Activated naive CD4-positive, alpha-beta T cell treated with anti-CD3 and anti-CD28 coated beads, Interleukin-2, amount 10 ng/mL, durations not matched to agents 7 days and 5 days (primary cell): ENCODE data around the gene ABCC9.
"Not testable (repeated sequence)": the region's sequence is repeated elsewhere in the genome, so short reads cannot be mapped to it uniquely, and the experiment has no call there.

Experiments used
- CTCF ChIA-PET: fragments of 350-600 bp; sonication (Branson Sonifier 250); formaldehyde crosslinking; loops from one replicate; lab custom pipeline; 2021; ENCODE audit warnings: antibody characterized with exemption; lab: Charles Lee
- DNase-seq: peaks from one replicate; pipeline ENCODE4 v3.0.0-alpha.2; 2020
- H3K27ac Mint-ChIP-seq: one replicate; pipeline ENCODE4 v1.8.0; 2021; ENCODE audit warnings: mild to moderate bottlenecking, moderate library complexity, mixed read lengths
- H3K27me3 Mint-ChIP-seq: one replicate; pipeline ENCODE4 v1.8.0; 2021; ENCODE audit warnings: mild to moderate bottlenecking, mixed read lengths
- H3K36me3 Mint-ChIP-seq: one replicate; pipeline ENCODE4 v1.8.0; 2021; ENCODE audit warnings: mixed read lengths
- H3K4me1 Mint-ChIP-seq: one replicate; pipeline ENCODE4 v1.8.0; 2021; ENCODE audit warnings: mixed read lengths
- H3K4me3 Mint-ChIP-seq: one replicate; pipeline ENCODE4 v1.8.0; 2021; ENCODE audit warnings: mild to moderate bottlenecking, moderate library complexity, mixed read lengths
- H3K9me3 Mint-ChIP-seq: one replicate; pipeline ENCODE4 v1.8.0; 2021; ENCODE audit warnings: mixed read lengths

Gene ABCC9

GRCh38 chr12:21912318-21912717 lies 28.9 kb downstream of the ABCC9 start:
- no peaks in the 10 kb centered on the region for H3K36me3 Mint-ChIP-seq
- DNase-seq = no peak
- no peak overlapping the region for H3K4me3 Mint-ChIP-seq
- no peaks in the 10 kb centered on the region for H3K9me3 Mint-ChIP-seq
- no peak overlapping the region for H3K27ac Mint-ChIP-seq
- CTCF ChIA-PET = no interaction called here
- H3K4me1 Mint-ChIP-seq = no peaks in the 10 kb centered on the region
- no peaks in the 10 kb centered on the region for H3K27me3 Mint-ChIP-seq

GRCh38 chr12:21911832-21912231 lies 29.4 kb downstream of the ABCC9 start:
- Mint-ChIP-seq H3K27ac (no peak overlapping the region), H3K4me3 (no peak overlapping the region), H3K36me3 (no peaks in the 10 kb centered on the region), H3K9me3 (no peaks in the 10 kb centered on the region), H3K4me1 (no peaks in the 10 kb centered on the region), H3K27me3 (no peaks in the 10 kb centered on the region)
- DNase-seq = no peak
- CTCF ChIA-PET = no interaction called here

DNA sequence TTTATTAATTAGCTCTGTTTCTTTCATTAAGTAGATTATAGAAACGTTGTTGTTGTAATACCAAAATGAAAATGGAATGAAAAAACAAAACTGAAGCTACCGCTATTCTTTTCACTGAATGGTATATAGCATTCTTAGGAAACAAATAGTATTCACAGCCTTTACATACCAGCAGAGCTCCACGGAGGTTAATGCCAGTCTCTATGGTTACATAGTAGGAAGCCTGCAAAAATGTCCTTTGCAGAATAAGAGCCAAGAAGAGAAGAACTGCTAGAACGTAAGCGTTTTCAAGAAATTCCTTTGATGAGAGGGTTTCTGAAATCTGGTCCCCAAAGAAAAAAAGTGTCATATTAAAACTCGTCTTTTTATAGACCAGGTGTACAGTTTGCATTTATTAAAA lies 30.6 kb downstream of the ABCC9 start:
- CTCF ChIA-PET = no interaction called here
- Mint-ChIP-seq H3K27me3 (no peaks in the 10 kb centered on the region), H3K4me1 (no peaks in the 10 kb centered on the region), H3K36me3 (no peaks in the 10 kb centered on the region), H3K27ac (no peak overlapping the region), H3K9me3 (no peaks in the 10 kb centered on the region), H3K4me3 (no peak overlapping the region)
- DNase-seq = no peak

DNA sequence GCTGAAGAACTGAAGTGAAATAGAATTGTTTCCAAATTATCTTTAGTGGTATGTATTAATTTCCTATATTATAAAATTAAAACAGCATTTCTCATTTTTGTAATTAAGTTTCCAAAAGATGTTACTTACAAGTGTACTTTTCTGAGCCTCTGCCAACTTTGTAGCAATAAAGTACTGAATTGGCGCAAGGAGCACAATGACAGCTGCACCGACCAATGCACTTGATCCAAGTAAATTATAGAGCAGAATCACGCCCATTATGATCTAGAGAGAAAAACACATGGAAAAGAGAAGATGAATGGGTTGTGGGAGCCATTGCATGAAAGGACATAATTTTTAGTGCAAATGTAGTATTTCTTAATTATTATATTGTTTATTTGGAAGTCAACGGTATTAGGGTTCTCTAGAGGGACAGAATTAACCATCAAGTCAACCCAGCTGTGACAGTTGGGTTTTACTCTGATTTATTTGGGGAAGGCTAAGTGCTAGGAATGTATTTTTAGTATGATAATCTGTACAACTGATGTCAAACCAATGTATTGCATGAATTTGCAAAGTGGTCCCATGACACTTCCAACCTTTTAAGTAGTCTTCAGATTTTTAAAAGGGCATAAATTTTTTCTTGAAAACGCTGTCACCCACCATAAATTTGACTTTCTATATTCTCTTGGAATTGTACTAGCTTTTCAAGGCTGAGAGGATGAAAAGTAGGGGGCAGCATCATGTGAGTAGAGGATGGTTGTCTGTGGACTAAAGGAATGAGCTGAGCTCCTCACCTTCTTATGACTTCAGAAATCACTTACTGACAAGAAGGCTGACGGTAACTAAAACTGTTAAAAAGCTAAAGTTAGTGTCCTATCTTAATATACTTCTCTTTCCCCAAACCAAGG lies 33.0 kb downstream of the ABCC9 start:
- no peak overlapping the region for H3K27ac Mint-ChIP-seq
- no peaks in the 10 kb centered on the region for H3K4me1 Mint-ChIP-seq
- no peaks in the 10 kb centered on the region for H3K9me3 Mint-ChIP-seq
- H3K4me3 Mint-ChIP-seq = no peak overlapping the region
- CTCF ChIA-PET = no interaction called here
- no peaks in the 10 kb centered on the region for H3K36me3 Mint-ChIP-seq
- DNase-seq = no peak
- H3K27me3 Mint-ChIP-seq = no peaks in the 10 kb centered on the region

DNA sequence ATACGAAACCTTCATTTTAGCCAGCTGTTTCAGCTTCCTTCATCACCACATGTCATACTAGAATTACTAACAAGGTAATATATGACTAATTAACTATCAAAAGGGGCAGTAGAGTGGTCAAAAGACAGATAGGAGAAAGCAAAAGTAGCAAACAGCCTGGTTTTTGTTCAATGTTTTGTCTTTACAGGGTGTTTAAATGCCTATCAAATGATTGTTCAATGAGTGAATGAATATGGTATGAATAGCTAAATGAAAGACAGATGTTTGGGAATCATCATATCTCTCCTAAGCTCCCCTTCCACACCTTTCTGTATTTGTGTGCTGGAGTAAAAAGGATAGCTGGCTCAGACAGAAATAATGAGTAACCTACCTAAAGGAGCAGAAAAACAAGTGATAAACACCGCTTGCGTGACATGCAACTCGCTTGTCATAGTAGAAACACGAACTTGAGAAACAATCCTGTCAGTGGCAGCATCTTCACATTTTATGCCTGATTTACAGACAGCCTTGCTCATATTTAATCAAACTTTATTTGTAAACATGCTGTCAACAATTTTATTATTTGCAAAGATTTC lies 34.2 kb downstream of the ABCC9 start:
- Mint-ChIP-seq H3K4me3 (no peak overlapping the region), H3K27me3 (no peaks in the 10 kb centered on the region), H3K36me3 (no peaks in the 10 kb centered on the region), H3K27ac (no peak overlapping the region), H3K4me1 (no peaks in the 10 kb centered on the region), H3K9me3 (no peaks in the 10 kb centered on the region)
- CTCF ChIA-PET = interaction anchor here (0.7 kb wide), 1 partner anchor 655 kb away, joined by 3 read pairs; no protein-coding TSS in a partner anchor
- DNase-seq = no peak

GRCh38 chr12:21899532-21899931 lies 41.7 kb downstream of the ABCC9 start:
- H3K4me1 Mint-ChIP-seq, DNase-seq, H3K36me3 Mint-ChIP-seq, H3K9me3 Mint-ChIP-seq, H3K4me3 Mint-ChIP-seq, CTCF ChIA-PET, H3K27ac Mint-ChIP-seq, H3K27me3 Mint-ChIP-seq: not testable (repeated sequence)

GRCh38 chr12:21895651-21896050 lies 45.6 kb downstream of the ABCC9 start:
- CTCF ChIA-PET = no interaction called here
- Mint-ChIP-seq H3K4me1 (no peaks in the 10 kb centered on the region), H3K36me3 (no peaks in the 10 kb centered on the region), H3K4me3 (no peak overlapping the region), H3K9me3 (no peaks in the 10 kb centered on the region), H3K27ac (no peak overlapping the region), H3K27me3 (no peaks in the 10 kb centered on the region)
- no peak for DNase-seq

DNA sequence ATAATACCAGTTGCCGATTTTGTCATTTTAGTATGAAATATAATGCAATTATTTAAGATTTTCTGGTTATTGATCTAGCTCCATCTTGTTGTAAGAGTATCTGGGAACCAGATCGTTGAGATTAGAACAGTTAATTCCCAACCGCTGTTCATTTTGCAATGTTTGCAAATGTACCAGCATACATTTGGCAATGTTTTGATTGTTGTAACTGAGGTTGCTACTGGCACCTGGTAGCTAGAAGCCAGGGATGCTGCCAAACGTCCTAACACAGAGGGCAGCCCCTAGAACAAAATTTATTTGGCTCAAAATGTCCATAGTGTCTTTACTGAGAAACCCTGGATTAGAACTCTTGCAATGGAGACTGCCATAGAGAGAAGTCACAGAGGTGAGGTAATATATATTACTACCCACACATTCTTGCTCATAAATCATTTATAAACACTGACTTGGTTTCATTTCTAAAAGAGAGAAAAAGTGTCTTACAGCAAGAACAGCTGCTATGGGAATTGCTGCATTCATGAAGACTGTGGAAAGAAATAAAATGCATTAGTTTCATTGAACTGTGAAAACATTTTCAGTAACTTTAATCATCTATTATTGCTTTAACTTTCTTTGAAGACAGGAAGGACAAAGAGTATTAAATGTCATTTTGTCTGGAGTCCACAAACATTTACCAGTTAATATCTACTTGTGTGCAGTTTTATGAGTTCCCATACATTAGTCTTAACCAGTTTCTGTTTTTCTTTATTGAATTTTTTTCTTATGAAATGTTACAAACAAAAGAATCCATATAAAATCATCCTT lies 46.2 kb downstream of the ABCC9 start:
- no peak for DNase-seq
- CTCF ChIA-PET = interaction anchor here (1.0 kb wide), 1 partner anchor 90 kb away, joined by 4 read pairs; no protein-coding TSS in a partner anchor
- H3K36me3 Mint-ChIP-seq = no peaks in the 10 kb centered on the region
- H3K27ac Mint-ChIP-seq = no peak overlapping the region
- no peak overlapping the region for H3K4me3 Mint-ChIP-seq
- no peaks in the 10 kb centered on the region for H3K9me3 Mint-ChIP-seq
- H3K4me1 Mint-ChIP-seq = no peaks in the 10 kb centered on the region
- H3K27me3 Mint-ChIP-seq = no peaks in the 10 kb centered on the region

DNA sequence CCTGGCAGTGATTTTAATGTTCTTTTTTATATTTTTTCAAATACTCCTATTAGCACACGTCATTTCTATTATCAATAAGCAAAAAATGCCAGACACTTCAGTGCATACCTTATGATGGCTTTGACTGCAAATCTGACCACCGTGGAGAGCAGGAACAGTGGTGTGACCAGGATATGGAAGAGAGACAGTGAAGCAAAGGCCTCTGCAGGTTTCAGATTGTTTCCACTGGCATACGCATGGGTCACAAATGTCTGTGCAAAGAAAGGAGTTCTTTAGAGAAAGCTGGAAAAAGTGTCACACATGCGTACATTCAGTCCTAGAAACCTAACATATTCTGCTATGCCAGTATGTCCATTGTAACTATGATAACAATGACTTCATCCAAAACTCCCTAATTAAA lies 47.3 kb downstream of the ABCC9 start:
- Mint-ChIP-seq H3K4me3 (no peak overlapping the region), H3K27me3 (no peaks in the 10 kb centered on the region), H3K4me1 (no peaks in the 10 kb centered on the region), H3K27ac (no peak overlapping the region), H3K9me3 (no peaks in the 10 kb centered on the region), H3K36me3 (no peaks in the 10 kb centered on the region)
- CTCF ChIA-PET = no interaction called here
- no peak for DNase-seq

DNA sequence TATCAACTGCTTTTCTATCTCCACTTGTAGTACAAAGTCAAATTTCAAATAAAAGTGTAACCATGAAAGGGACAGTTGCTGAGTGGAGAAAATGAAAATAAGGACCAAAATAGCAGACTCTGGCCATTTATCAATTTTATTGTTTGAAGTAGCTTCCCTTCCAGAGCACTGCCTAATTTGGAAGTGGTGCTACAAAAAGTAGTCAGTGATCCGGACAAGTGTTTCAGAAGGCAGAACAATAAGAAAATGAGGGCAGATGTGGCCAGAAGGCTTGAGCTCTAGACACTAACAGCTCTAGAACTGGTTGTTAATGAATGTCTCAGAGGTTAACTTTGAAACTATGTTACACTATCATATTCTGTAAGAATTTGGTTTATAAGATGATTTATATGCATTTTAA lies 48.9 kb downstream of the ABCC9 start:
- H3K27ac Mint-ChIP-seq = no peak overlapping the region
- no peaks in the 10 kb centered on the region for H3K9me3 Mint-ChIP-seq
- no peak overlapping the region for H3K4me3 Mint-ChIP-seq
- H3K4me1 Mint-ChIP-seq = no peaks in the 10 kb centered on the region
- no peaks in the 10 kb centered on the region for H3K36me3 Mint-ChIP-seq
- H3K27me3 Mint-ChIP-seq = no peaks in the 10 kb centered on the region
- no peak for DNase-seq
- CTCF ChIA-PET = no interaction called here

GRCh38 chr12:21891751-21892217 lies 49.4 kb downstream of the ABCC9 start:
- Mint-ChIP-seq H3K4me1 (no peaks in the 10 kb centered on the region), H3K4me3 (no peak overlapping the region), H3K36me3 (no peaks in the 10 kb centered on the region), H3K9me3 (no peaks in the 10 kb centered on the region), H3K27ac (no peak overlapping the region), H3K27me3 (no peaks in the 10 kb centered on the region)
- CTCF ChIA-PET = no interaction called here
- no peak for DNase-seq

- no peak overlapping the region for H3K4me3 Mint-ChIP-seq
- no peaks in the 10 kb centered on the region for H3K36me3 Mint-ChIP-seq
- no peaks in the 10 kb centered on the region for H3K4me1 Mint-ChIP-seq
- no peak overlapping the region for H3K27ac Mint-ChIP-seq
- DNase-seq = no peak
- no peaks in the 10 kb centered on the region for H3K9me3 Mint-ChIP-seq
- CTCF ChIA-PET = no interaction called here
- no peaks in the 10 kb centered on the region for H3K27me3 Mint-ChIP-seq
Measured at GRCh38 chr12:21888276-21888863, 52.9 kb downstream of the ABCC9 start.

DNA sequence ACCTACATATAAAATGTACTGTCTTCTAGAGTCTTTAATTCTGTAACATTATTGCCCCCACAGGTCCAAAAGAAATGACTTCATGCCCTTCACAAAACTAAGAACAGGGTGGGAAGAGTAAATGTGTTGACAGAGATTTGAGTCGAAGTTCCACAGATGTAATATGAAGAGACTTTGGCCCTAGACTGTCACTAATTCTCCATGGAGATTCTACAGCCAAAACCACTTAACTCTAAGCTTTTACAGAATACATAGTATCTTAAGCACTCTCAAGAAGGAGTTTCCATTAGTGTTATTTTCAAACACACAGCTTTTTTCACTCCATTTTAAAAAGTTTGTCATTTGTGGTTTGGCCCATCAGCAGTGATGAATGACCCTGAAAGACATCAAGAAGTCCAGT lies 56.3 kb downstream of the ABCC9 start:
- Mint-ChIP-seq H3K4me3 (no peak overlapping the region), H3K36me3 (no peaks in the 10 kb centered on the region), H3K9me3 (no peaks in the 10 kb centered on the region), H3K27ac (no peak overlapping the region), H3K27me3 (no peaks in the 10 kb centered on the region), H3K4me1 (no peaks in the 10 kb centered on the region)
- CTCF ChIA-PET = no interaction called here
- no peak for DNase-seq

GRCh38 chr12:21882635-21883034 lies 58.6 kb downstream of the ABCC9 start:
- Mint-ChIP-seq H3K4me1 (no peaks in the 10 kb centered on the region), H3K36me3 (no peaks in the 10 kb centered on the region), H3K9me3 (no peaks in the 10 kb centered on the region), H3K4me3 (no peak overlapping the region), H3K27ac (no peak overlapping the region), H3K27me3 (no peaks in the 10 kb centered on the region)
- DNase-seq = no peak
- CTCF ChIA-PET = no interaction called here
